ENCODE results near the gene SFT2D1.
"Not testable (repeated sequence)": the region's sequence is repeated elsewhere in the genome, so short reads cannot be mapped to it uniquely, and the experiment has no call there.

Gene SFT2D1

GRCh38 chr6:166342349-166343149 lies at the start of gene SFT2D1:
Gene SFT2D1 (minus strand): TSS chr6:166342545. CDS start chr6:166342481, 64 bp downstream.
- peaks cover 27% of the 10 kb centered on the region for H3K4me1 Mint-ChIP-seq
- H3K4me3 Mint-ChIP-seq: peak within 1 kb of the TSS; percentile 93 to 99 (median 95)
- H3K27me3 Mint-ChIP-seq (ENCODE audit: low read depth): peaks cover 5% of the 10 kb centered on the region
- peak within 1 kb of the TSS; percentile 77 to 88 (median 84) for H3K27ac Mint-ChIP-seq
- TF ChIP-seq CTCF (IDR thresholded peaks at IDR 0.05; ENCODE audit: unreplicated experiment in 3 of 3): no peak
- no peaks in the 10 kb centered on the region for H3K9me3 Mint-ChIP-seq
- H3K36me3 Mint-ChIP-seq (ENCODE audit: low read depth): peaks cover 2% of the 10 kb centered on the region

GRCh38 chr6:166389119-166389518 lies 46.8 kb upstream of the SFT2D1 start:
- peaks cover 8% of the 10 kb centered on the region for H3K4me1 Mint-ChIP-seq
- H3K27ac Mint-ChIP-seq: no peak overlapping the region

GRCh38 chr6:166388290-166389004 lies 46.1 kb upstream of the SFT2D1 start:
- no peak for TF ChIP-seq CTCF (IDR thresholded peaks at IDR 0.05; ENCODE audit: unreplicated experiment in 3 of 3)
- peaks cover 6% of the 10 kb centered on the region for H3K4me1 Mint-ChIP-seq
- H3K27ac Mint-ChIP-seq: peak overlapping the region in 1 of 3 experiments; percentile 85

More at GRCh38 chr6:166389119-166389518, 46.8 kb upstream of the SFT2D1 start:
- Mint-ChIP-seq H3K9me3 (no peaks in the 10 kb centered on the region), H3K4me3 (no peak overlapping the region), H3K27me3 (ENCODE audit: low read depth) (peaks cover 2% of the 10 kb centered on the region), H3K36me3 (ENCODE audit: low read depth) (no peaks in the 10 kb centered on the region)
- no peak for TF ChIP-seq CTCF (IDR thresholded peaks at IDR 0.05; ENCODE audit: unreplicated experiment in 3 of 3)

GRCh38 chr6:166387642-166388289 lies 45.4 kb upstream of the SFT2D1 start:
- H3K9me3 Mint-ChIP-seq: no peaks in the 10 kb centered on the region
- peak overlapping the region in 2 of 3 experiments; percentile 29 to 85 for H3K27ac Mint-ChIP-seq
- H3K4me1 Mint-ChIP-seq: peaks cover 6% of the 10 kb centered on the region
- no peaks in the 10 kb centered on the region for H3K36me3 Mint-ChIP-seq (ENCODE audit: low read depth)
- H3K27me3 Mint-ChIP-seq (ENCODE audit: low read depth): no peaks in the 10 kb centered on the region
- H3K4me3 Mint-ChIP-seq: peak overlapping the region in 1 of 3 experiments; percentile 29
- no peak for TF ChIP-seq CTCF (IDR thresholded peaks at IDR 0.05; ENCODE audit: unreplicated experiment in 3 of 3)

More at GRCh38 chr6:166388290-166389004, 46.1 kb upstream of the SFT2D1 start:
- Mint-ChIP-seq H3K9me3 (no peaks in the 10 kb centered on the region), H3K36me3 (ENCODE audit: low read depth) (no peaks in the 10 kb centered on the region), H3K27me3 (ENCODE audit: low read depth) (no peaks in the 10 kb centered on the region), H3K4me3 (no peak overlapping the region)

- H3K4me3 Mint-ChIP-seq; H3K36me3 Mint-ChIP-seq (ENCODE audit: low read depth); H3K4me1 Mint-ChIP-seq; H3K9me3 Mint-ChIP-seq; H3K27me3 Mint-ChIP-seq (ENCODE audit: low read depth): not testable (repeated sequence)
- H3K27ac Mint-ChIP-seq: peak overlapping the region in 1 of 3 experiments; percentile 85
Observed at GRCh38 chr6:166387098-166387497, 44.8 kb upstream of the SFT2D1 start.

- no peak for TF ChIP-seq CTCF (IDR thresholded peaks at IDR 0.05; ENCODE audit: unreplicated experiment in 3 of 3)
- H3K27me3 Mint-ChIP-seq (ENCODE audit: low read depth): no peaks in the 10 kb centered on the region
- no peak overlapping the region for H3K4me3 Mint-ChIP-seq
- H3K4me1 Mint-ChIP-seq: peaks cover 11% of the 10 kb centered on the region
- no peaks in the 10 kb centered on the region for H3K36me3 Mint-ChIP-seq (ENCODE audit: low read depth)
- no peaks in the 10 kb centered on the region for H3K9me3 Mint-ChIP-seq
- peak overlapping the region in 1 of 3 experiments; percentile 85 for H3K27ac Mint-ChIP-seq
Observed at GRCh38 chr6:166386111-166386510, 43.8 kb upstream of the SFT2D1 start.
